ENCODE data around the gene OXER1.
"Not testable (repeated sequence)": the region's sequence is repeated elsewhere in the genome, so short reads cannot be mapped to it uniquely, and the experiment has no call there.

The OXER1 gene

DNA sequence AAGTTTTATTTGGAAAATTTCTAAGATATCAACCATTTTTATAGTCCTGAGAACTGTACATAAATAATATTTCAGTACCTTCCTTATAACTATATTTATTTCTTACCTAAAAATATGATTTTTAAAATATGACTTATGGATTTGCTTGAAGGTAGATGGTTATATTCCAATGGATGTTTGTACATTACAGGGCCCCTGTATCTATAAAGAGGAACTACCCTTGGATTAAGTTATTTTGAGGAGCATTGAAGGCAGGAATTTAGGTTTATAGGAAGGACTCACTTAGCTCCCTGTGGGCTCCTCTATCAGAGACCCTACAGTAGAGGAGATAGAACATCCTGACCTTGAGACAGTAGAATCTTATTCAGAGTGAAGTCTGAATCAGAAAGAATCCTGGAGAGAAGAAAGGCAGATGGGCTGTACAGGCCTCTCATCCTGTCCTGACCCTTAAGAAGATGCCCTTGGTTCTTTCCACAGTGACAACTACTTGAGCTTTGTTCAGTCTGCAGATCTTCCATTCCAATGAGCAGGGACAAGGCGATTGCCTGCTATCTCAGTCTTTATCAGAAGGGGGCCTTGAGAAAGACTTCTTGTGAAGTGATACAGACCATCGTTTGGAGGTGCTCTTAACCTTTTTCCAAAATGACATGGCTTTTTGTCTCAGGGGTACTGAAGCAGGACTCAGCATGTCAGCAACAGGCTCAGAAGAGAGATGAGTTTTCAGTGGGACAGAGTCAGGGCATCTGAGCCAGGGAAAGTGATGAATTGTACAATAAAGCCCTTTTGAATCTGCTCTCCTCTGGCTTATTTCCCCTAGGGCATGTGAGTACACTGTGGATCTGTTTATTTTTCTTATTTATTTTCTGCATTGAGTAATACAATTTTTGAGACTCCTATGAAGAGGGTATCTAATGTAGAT, 20.9 kb downstream of the OXER1 start:
- no peak overlapping the region for H3K27ac ChIP-seq
- no peaks in the 10 kb centered on the region for H3K9me3 ChIP-seq (ENCODE audit: control insufficient read depth, low read length)
- H3K36me3 ChIP-seq (ENCODE audit: control insufficient read depth, insufficient read depth, low read length), result no peaks in the 10 kb centered on the region
- H3K4me1 ChIP-seq, result no peaks in the 10 kb centered on the region
- H2AFZ ChIP-seq, result no peak overlapping the region
- H3K4me2 ChIP-seq (ENCODE audit: low read length), result no peak overlapping the region
- no peaks in the 10 kb centered on the region for H3K79me2 ChIP-seq
- TF ChIP-seq, protein P1, sequence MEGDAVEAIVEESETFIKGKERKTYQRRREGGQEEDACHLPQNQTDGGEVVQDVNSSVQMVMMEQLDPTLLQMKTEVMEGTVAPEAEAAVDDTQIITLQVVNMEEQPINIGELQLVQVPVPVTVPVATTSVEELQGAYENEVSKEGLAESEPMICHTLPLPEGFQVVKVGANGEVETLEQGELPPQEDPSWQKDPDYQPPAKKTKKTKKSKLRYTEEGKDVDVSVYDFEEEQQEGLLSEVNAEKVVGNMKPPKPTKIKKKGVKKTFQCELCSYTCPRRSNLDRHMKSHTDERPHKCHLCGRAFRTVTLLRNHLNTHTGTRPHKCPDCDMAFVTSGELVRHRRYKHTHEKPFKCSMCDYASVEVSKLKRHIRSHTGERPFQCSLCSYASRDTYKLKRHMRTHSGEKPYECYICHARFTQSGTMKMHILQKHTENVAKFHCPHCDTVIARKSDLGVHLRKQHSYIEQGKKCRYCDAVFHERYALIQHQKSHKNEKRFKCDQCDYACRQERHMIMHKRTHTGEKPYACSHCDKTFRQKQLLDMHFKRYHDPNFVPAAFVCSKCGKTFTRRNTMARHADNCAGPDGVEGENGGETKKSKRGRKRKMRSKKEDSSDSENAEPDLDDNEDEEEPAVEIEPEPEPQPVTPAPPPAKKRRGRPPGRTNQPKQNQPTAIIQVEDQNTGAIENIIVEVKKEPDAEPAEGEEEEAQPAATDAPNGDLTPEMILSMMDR (IDR thresholded peaks at IDR 0.05), result no peak
- no peak overlapping the region for H3K4me3 ChIP-seq (ENCODE audit: low read depth, low read length)
- H3K9ac ChIP-seq, result no peak overlapping the region
- no peaks in the 10 kb centered on the region for H3K27me3 ChIP-seq (ENCODE audit: control insufficient read depth, insufficient read depth, low read length)

DNA sequence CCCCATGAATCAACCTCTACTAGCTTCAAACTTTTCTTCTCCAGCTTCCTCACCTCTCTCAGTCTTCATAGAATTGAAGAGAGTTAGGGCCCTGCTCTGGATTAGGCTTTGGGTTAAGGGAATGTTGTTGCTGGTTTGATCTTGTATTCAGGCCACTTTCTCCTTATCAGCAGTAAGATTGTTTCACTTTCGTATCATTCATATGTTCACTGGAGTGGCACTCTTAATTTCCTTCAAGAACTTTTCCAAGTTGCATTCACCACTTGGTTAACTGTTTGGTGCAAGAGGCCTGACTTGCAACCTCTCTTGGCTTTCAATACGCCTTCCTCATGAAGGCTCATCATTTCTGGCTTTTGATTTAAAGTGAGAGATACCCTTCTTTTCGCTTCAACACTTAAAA, 22.8 kb downstream of the OXER1 start:
- TF ChIP-seq, protein P1 (IDR thresholded peaks at IDR 0.05), result no peak

DNA sequence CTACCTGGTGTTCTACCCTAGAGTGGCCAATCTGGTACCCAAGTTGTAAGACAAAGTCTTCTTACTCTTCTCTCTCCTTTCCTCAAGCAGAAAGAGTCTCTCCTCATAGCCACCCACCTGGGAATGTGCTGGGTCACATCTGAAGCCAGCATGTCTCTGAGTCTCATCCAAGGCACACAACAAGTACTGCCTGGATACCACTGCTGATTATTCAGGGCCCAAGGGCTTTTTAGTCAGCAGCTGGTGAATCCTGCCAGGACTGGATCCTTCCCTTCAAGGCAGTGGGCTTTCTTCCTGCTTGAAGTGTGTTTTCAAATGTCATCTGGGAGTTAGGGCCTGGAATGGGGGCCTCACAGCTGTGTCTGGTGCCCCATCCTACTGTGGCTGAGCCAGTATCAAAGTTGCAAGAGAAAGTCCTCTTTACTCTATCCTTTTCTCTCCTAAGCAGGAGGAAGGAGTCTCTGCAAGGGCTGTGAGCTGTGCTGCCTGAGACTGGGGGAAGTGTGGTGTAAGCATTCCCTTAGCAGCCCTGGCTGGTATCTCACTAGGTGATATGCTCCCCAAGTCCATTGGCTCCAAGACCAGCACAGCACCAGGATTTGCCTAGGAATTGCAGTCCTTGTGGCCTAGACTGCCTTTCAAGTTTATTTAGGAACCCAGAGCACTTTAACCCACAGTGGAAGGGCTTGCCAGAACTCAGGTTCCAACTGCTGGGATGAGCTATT, 27.2 kb downstream of the OXER1 start:
- Histone ChIP-seq H3K36me3 (ENCODE audit: control insufficient read depth, insufficient read depth, low read length) (no peaks in the 10 kb centered on the region), H3K4me3 (ENCODE audit: low read depth, low read length) (no peak overlapping the region), H3K27me3 (ENCODE audit: control insufficient read depth, insufficient read depth, low read length) (no peaks in the 10 kb centered on the region), H2AFZ (no peak overlapping the region), H3K79me2 (no peaks in the 10 kb centered on the region), H3K9ac (no peak overlapping the region), H3K9me3 (ENCODE audit: control insufficient read depth, low read length) (no peaks in the 10 kb centered on the region), H3K4me2 (ENCODE audit: low read length) (no peak overlapping the region), H3K4me1 (no peaks in the 10 kb centered on the region), H3K27ac (no peak overlapping the region)
- TF ChIP-seq, protein P1 (IDR thresholded peaks at IDR 0.05), result no peak

More for the DNA sequence above, 22.8 kb downstream of the OXER1 start:
- H3K9ac ChIP-seq, result no peak overlapping the region
- no peaks in the 10 kb centered on the region for H3K79me2 ChIP-seq
- H2AFZ ChIP-seq, result no peak overlapping the region
- H3K27me3 ChIP-seq (ENCODE audit: control insufficient read depth, insufficient read depth, low read length), result no peaks in the 10 kb centered on the region
- H3K4me1 ChIP-seq, result no peaks in the 10 kb centered on the region
- no peaks in the 10 kb centered on the region for H3K9me3 ChIP-seq (ENCODE audit: control insufficient read depth, low read length)
- no peaks in the 10 kb centered on the region for H3K36me3 ChIP-seq (ENCODE audit: control insufficient read depth, insufficient read depth, low read length)
- no peak overlapping the region for H3K27ac ChIP-seq
- H3K4me2 ChIP-seq (ENCODE audit: low read length), result no peak overlapping the region
- H3K4me3 ChIP-seq (ENCODE audit: low read depth, low read length), result no peak overlapping the region

DNA sequence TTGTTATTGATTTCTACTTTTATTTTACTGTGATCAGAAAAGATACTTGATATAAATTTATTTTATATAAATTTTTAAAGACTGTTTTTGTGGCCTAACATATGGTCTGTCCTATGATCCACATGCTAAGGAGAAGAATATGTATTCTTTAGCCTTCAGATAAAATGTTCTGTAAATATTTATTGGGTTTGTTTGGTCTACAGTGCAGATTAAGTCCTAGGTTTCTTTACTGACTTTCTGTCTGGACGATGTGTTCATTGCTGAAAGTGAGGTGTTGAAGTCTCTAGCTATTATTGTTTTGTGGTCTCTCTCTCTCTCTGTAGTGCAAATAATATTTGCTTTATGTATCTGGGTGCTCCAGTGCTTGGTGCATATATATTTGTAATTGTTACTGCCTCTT, 30.1 kb downstream of the OXER1 start:
- no peak overlapping the region for H2AFZ ChIP-seq
- no peak overlapping the region for H3K9ac ChIP-seq
- H3K4me3 ChIP-seq (ENCODE audit: low read depth, low read length), result no peak overlapping the region
- H3K4me2 ChIP-seq (ENCODE audit: low read length), result no peak overlapping the region
- no peak overlapping the region for H3K27ac ChIP-seq
- no peaks in the 10 kb centered on the region for H3K4me1 ChIP-seq
- H3K27me3 ChIP-seq (ENCODE audit: control insufficient read depth, insufficient read depth, low read length), result no peaks in the 10 kb centered on the region
- H3K79me2 ChIP-seq, result no peaks in the 10 kb centered on the region
- H3K9me3 ChIP-seq (ENCODE audit: control insufficient read depth, low read length), result no peaks in the 10 kb centered on the region
- H3K36me3 ChIP-seq (ENCODE audit: control insufficient read depth, insufficient read depth, low read length), result peaks cover 2% of the 10 kb centered on the region
- TF ChIP-seq, protein P1 (IDR thresholded peaks at IDR 0.05), result no peak

DNA sequence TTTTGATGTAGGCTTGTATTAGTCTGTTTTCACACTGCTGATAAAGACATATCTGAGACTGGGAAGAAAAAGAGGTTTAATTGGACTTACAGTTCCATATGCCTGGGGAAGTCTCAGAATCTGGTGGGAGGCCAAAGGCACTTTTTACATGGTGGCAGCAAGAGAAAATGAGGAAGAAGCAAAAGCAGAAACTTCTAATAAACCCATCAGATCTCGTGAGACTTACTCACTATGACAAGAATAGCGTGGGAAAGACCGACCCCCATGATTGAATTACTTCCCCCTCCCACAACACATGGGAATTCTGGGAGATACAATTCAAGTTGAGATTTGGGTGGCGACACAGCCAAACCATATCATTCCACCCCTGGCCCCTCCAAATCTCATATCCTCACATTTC, 32.6 kb downstream of the OXER1 start:
- not testable (repeated sequence) for H3K36me3 ChIP-seq (ENCODE audit: control insufficient read depth, insufficient read depth, low read length); H3K79me2 ChIP-seq; H3K4me1 ChIP-seq; H2AFZ ChIP-seq; H3K9ac ChIP-seq; H3K27me3 ChIP-seq (ENCODE audit: control insufficient read depth, insufficient read depth, low read length); H3K9me3 ChIP-seq (ENCODE audit: control insufficient read depth, low read length); H3K4me3 ChIP-seq (ENCODE audit: low read depth, low read length); H3K4me2 ChIP-seq (ENCODE audit: low read length); H3K27ac ChIP-seq
